ENCODE results near the gene LMNTD2.
"Not testable (repeated sequence)": the region's sequence is repeated elsewhere in the genome, so short reads cannot be mapped to it uniquely, and the experiment has no call there.

Gene LMNTD2

DNA sequence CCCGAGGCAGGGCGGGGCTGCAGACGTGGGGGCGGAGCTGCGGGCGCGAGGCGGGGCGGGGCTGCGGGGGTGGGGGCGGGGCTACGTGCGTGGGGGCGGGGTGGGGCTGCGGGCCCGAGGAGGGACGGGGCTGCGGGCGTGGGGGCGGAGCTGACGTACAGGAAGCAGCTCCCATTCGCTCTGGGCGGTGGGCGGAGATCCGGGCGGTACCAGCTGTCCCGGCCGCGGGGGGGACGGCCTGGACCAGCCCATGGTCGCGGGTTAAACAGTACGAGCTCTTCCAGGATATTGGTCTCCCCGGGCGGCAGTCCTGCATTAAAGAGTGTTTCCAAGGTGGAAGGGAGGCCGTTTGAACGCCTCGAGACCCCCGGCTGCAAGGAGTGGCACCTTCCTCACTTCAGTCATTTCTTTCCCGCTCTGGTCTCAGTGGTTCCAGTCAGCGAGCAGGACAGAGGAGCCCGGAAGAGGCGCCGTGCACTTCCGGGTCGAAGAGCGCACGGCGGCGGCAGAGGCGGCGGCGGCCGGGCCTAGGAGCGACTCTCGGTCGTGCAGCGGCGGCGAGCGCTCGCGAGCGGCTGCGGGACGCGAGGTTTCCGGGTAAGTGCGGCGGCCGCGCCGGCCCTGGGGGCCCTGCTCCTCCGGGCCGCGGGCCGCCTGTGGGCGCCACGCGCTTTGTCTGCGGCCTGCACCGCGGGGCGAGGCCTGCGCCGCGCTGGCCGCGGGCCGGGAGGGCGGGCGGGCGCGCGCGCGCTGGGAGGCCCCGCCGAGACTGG lies 15.6 kb upstream of the LMNTD2 start, which contains the start of gene PHRF1:
TSS of gene PHRF1 (plus strand) at position 475 of the 773 bp plus-strand sequence. CDS start 5,043 bp downstream, outside the sequence.
- 0 to 1% methylated on average over 23 to 51 of the region's 99 CpGs for WGBS, 2 experiments (ENCODE audit: insufficient coverage in 2 of 2)
- Histone ChIP-seq H3K4me3 (ENCODE audit: extremely low read depth, insufficient read depth, low read length, poor library complexity, severe bottlenecking) (peak within 1 kb of the TSS; percentile 89), H3K4me1 (ENCODE audit: control insufficient read depth, insufficient read depth, low read length, poor library complexity, severe bottlenecking) (peaks cover 38% of the 10 kb centered on the region), H3K36me3 (ENCODE audit: control insufficient read depth, insufficient read depth, low read length) (peaks cover 20% of the 10 kb centered on the region), H3K27ac (ENCODE audit: low read depth, low read length, severe bottlenecking) (peak within 1 kb of the TSS; percentile 98), H3K9me3 (ENCODE audit: control insufficient read depth, low read length) (no peaks in the 10 kb centered on the region)

DNA sequence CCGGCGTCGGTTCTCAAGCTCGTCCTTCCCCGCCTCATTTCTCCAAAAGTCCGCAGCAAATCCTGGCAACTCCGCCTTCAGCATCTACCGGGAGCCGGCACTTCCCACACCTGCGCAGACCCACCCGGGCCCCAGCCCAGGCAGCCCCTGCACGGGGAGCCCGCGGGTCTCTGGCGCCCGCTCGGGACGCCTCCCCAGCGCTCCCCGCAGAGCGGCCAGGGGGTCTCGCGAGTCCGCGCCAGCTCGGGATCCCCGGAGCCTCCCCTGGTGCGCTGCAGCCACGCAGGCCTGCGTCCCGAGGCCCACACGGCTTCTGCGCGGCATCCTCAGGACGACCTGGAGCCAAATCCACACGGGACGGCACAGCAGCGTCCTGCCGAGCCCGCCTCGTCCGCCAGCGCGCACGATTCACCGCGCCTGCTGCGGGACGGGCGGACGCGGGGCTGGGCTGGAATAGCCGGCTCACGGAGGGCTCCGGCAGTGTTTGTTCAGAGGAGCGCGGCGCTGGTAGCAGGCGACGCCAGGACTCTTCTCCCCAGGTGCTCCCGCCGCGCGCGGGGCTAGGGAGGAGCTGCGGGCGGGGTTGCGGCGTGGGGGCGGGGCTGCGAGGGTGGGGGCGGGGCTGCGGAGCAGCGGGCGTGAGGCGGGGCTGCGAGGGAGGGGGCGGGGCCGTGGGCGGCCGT lies 14.9 kb upstream of the LMNTD2 start:
- no peaks in the 10 kb centered on the region for H3K9me3 ChIP-seq (ENCODE audit: control insufficient read depth, low read length)
- H3K4me3 ChIP-seq (ENCODE audit: extremely low read depth, insufficient read depth, low read length, poor library complexity, severe bottlenecking) = peak overlapping the region; percentile 50
- no peak overlapping the region for H3K27ac ChIP-seq (ENCODE audit: low read depth, low read length, severe bottlenecking)
- WGBS, 2 experiments (ENCODE audit: insufficient coverage in 2 of 2) = 1 to 2% methylated on average over 46 to 47 of the region's 81 CpGs
- peaks cover 38% of the 10 kb centered on the region for H3K4me1 ChIP-seq (ENCODE audit: control insufficient read depth, insufficient read depth, low read length, poor library complexity, severe bottlenecking)
- H3K36me3 ChIP-seq (ENCODE audit: control insufficient read depth, insufficient read depth, low read length) = peaks cover 18% of the 10 kb centered on the region

DNA sequence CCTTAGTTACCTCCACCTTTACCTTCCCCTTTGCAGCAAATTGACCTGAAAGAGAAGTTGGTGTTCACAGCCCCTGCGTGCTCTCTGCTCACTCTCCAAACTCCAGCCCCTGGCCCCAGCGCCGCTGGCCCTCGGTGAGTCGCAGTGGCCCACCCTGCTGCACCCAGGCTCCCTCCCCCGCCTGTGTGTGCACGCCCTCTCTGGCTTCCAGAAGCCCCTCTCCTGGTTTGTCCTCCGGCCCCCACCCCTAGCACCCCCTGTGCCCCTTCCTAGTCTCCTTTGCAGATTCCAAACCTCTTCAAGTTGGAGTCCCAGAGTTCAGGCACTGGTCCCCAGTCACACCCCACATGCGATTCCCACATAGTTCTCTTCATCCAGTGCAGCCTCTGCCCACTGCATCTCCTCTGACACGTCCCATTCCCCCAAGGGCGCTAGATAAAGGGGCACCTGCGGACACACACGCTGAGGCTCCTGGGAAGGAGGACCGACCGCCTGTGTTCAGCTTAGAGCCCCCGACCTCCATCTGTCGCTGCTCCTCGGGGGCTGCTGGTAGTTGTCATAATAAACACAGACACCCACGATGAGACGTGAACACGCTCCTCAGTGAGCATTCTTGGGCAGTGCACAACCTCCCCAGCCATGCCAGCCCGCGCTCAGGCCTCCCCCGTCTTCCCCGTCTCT lies 14.2 kb upstream of the LMNTD2 start:
- Histone ChIP-seq H3K4me1 (ENCODE audit: control insufficient read depth, insufficient read depth, low read length, poor library complexity, severe bottlenecking) (peaks cover 36% of the 10 kb centered on the region), H3K36me3 (ENCODE audit: control insufficient read depth, insufficient read depth, low read length) (peaks cover 15% of the 10 kb centered on the region), H3K4me3 (ENCODE audit: extremely low read depth, insufficient read depth, low read length, poor library complexity, severe bottlenecking) (peak overlapping the region; percentile 50), H3K9me3 (ENCODE audit: control insufficient read depth, low read length) (no peaks in the 10 kb centered on the region), H3K27ac (ENCODE audit: low read depth, low read length, severe bottlenecking) (no peak overlapping the region)
- 15 to 20% methylated on average over 20 to 21 of the region's 25 CpGs for WGBS, 2 experiments (ENCODE audit: insufficient coverage in 2 of 2)

DNA sequence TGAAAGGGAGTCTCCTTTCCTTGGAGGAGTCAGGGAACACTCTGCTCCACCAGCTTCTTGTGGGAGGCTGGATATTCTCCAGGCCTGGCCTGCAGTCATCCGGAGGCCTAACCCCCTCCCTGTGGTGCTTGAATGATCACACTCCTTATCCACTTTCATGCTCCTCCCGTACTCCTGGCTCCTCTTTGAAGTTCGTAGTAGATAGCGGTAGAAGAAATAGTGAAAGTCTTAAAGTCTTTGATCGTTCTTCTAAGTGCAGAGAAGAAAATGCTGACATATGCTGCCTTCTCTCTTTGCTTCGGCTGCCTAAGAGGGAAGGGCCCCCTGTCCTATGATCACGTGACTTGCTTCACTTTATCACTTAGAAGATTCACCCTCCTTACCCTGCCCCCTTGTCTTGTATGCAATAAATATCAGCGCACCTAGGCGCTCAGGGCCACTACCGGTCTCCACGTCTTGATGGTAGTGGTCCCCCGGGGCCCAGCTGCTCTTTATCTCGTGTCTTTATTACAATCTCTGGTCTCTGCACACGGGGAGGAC lies 13.6 kb upstream of the LMNTD2 start:
- peaks cover 14% of the 10 kb centered on the region for H3K36me3 ChIP-seq (ENCODE audit: control insufficient read depth, insufficient read depth, low read length)
- WGBS, 2 experiments (ENCODE audit: insufficient coverage in 2 of 2) = 58 to 66% methylated on average over 10 to 12 of the region's 14 CpGs
- peaks cover 29% of the 10 kb centered on the region for H3K4me1 ChIP-seq (ENCODE audit: control insufficient read depth, insufficient read depth, low read length, poor library complexity, severe bottlenecking)
- H3K27ac ChIP-seq (ENCODE audit: low read depth, low read length, severe bottlenecking); H3K4me3 ChIP-seq (ENCODE audit: extremely low read depth, insufficient read depth, low read length, poor library complexity, severe bottlenecking); H3K9me3 ChIP-seq (ENCODE audit: control insufficient read depth, low read length): not testable (repeated sequence)

DNA sequence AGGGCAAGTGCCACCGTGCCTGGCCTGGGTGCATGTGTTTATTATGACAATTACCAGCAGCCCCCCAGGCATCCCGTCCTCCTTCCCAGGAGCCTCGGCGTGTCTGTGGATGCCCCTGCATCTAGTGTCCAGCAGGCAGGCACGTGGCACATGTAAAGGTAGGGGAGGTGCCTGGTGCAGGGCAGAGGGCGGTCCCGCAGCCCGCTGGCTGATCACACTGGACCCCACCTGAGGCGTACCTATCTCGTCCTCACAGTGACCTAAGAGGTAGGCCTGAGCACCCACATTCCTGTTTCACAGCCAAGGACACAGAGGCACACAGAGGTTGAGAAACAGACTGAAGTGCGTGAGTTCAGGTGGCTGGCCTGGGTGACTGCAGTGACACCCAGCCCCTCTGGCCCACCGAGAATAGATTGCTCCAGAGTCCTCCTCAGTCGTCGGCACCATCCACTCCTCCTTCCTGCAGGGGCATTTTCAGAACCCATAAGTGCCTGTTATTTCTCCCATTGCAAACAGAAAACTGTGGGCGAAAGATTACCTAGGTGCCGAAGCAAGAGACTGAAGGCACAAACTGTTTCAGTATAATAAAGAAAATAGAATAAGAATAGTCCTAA lies 12.7 kb upstream of the LMNTD2 start:
- peaks cover 22% of the 10 kb centered on the region for H3K4me1 ChIP-seq (ENCODE audit: control insufficient read depth, insufficient read depth, low read length, poor library complexity, severe bottlenecking)
- H3K27ac ChIP-seq (ENCODE audit: low read depth, low read length, severe bottlenecking) = no peak overlapping the region
- WGBS, 2 experiments (ENCODE audit: insufficient coverage in 2 of 2) = 93 to 94% methylated on average over 14 of the region's 16 CpGs
- peaks cover 11% of the 10 kb centered on the region for H3K36me3 ChIP-seq (ENCODE audit: control insufficient read depth, insufficient read depth, low read length)
- no peak overlapping the region for H3K4me3 ChIP-seq (ENCODE audit: extremely low read depth, insufficient read depth, low read length, poor library complexity, severe bottlenecking)
- no peaks in the 10 kb centered on the region for H3K9me3 ChIP-seq (ENCODE audit: control insufficient read depth, low read length)

DNA sequence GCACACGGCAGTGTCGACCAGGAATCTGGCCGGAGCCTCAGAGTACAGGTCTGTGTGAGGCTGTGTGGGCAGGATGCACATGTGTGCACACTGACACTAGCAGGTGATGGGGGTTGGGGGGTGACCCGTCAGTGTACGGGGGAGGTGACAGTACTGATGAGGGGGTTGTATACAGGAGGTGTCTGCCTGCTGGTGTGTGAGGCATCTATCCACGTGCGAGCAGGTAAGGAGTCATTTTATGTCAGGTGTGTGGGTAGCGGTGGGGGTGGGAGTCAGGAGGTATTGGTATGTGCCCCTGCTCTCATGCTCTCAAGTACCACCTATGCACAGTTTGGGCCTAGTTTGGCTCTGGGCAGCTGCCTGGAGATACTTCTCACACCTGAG lies 11.3 kb upstream of the LMNTD2 start:
- no peak overlapping the region for H3K27ac ChIP-seq (ENCODE audit: low read depth, low read length, severe bottlenecking)
- WGBS, 2 experiments (ENCODE audit: insufficient coverage in 2 of 2) = 76 to 78% methylated on average over 5 to 8 of the region's 8 CpGs
- H3K9me3 ChIP-seq (ENCODE audit: control insufficient read depth, low read length) = no peaks in the 10 kb centered on the region
- H3K4me3 ChIP-seq (ENCODE audit: extremely low read depth, insufficient read depth, low read length, poor library complexity, severe bottlenecking) = no peak overlapping the region
- H3K36me3 ChIP-seq (ENCODE audit: control insufficient read depth, insufficient read depth, low read length) = no peaks in the 10 kb centered on the region
- H3K4me1 ChIP-seq (ENCODE audit: control insufficient read depth, insufficient read depth, low read length, poor library complexity, severe bottlenecking) = peaks cover 12% of the 10 kb centered on the region

DNA sequence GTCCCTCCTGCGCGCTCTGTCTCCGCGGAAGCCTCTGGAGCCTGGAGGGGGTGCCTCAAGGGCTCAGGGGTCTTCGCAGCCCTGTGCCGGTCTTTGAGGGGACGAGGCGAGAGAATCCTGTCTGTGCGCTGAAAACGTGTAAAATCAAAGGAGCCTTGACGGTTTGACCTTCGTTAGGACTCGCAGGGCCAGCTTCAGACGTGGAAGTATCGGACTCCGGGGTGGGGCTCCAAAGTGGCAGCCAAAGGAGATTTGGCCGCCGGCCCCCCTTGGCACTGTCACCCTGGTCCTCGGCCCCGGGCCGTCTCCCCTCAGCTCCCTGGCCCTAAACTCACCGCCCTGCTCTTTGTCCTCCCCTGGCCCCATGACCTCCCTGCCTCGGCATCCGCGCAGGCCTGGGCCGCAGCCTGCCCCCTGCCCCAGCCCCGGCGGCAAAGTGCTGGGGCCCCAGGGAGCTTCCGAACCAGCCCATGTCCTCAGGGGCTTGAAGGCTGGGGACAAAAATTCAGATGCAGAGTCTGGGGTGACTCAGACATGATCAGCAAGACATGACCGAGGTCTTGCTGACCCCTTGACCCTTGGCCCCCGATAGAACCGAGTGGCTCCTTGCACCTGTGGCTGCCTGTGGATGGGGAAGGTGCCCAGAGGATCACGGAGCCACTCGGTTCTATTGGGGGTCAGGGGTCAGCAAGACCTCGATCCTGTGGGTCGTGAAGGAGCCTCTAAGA lies 8.8 kb upstream of the LMNTD2 start:
- Histone ChIP-seq H3K27ac (ENCODE audit: low read depth, low read length, severe bottlenecking) (no peak overlapping the region), H3K4me1 (ENCODE audit: control insufficient read depth, insufficient read depth, low read length, poor library complexity, severe bottlenecking) (peaks cover 2% of the 10 kb centered on the region), H3K4me3 (ENCODE audit: extremely low read depth, insufficient read depth, low read length, poor library complexity, severe bottlenecking) (peak overlapping the region; percentile 51), H3K36me3 (ENCODE audit: control insufficient read depth, insufficient read depth, low read length) (no peaks in the 10 kb centered on the region), H3K9me3 (ENCODE audit: control insufficient read depth, low read length) (no peaks in the 10 kb centered on the region)
- 60 to 65% methylated on average over 30 to 35 of the region's 36 CpGs for WGBS, 2 experiments (ENCODE audit: insufficient coverage in 2 of 2)

DNA sequence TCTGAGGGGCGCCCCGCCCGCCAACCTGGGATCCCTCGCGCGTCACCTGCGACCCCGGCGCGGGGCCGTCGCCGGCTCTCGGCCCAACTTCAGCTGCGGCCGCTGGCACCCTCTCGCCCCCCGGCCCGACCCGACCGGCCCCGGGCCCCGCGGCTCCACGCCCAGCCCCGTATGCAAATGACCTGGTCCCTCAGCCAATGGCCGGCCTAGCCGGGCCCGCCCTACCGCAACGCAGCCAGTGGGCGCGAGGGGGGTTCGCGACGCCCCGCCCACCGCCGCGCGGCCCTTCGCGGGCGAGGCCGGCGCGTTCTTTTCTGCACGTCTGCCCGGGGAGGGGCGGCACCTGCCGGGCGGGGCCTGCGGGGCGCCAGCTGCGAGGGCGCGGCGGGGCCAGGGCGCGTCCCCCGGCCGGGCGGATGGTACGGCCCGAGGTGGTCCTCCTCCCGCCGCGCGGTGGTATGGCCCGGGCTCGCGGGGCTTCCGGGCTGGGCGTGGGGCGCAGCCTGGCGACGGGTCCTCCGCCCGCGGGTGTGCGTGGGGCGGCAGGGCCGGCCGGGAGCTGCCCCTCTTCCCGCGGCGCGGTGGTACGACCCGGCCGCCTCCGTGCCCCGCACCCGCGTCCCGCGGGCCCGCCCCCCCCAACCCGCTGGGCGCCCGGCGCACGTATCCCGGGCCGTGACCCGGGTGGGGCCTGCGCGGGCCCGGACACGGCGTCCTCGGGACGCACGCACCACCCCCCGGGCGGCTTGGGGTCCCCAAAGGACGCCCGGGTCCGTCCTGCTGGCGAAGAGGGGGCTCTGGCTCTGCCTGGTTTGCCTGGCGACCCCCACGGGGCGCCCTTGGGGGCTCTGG lies 8.0 kb upstream of the LMNTD2 start:
- H3K9me3 ChIP-seq (ENCODE audit: control insufficient read depth, low read length) = no peaks in the 10 kb centered on the region
- no peak overlapping the region for H3K27ac ChIP-seq (ENCODE audit: low read depth, low read length, severe bottlenecking)
- no peaks in the 10 kb centered on the region for H3K4me1 ChIP-seq (ENCODE audit: control insufficient read depth, insufficient read depth, low read length, poor library complexity, severe bottlenecking)
- no peaks in the 10 kb centered on the region for H3K36me3 ChIP-seq (ENCODE audit: control insufficient read depth, insufficient read depth, low read length)
- WGBS, 2 experiments (ENCODE audit: insufficient coverage in 2 of 2) = 2 to 3% methylated on average over 85 to 89 of the region's 123 CpGs
- H3K4me3 ChIP-seq (ENCODE audit: extremely low read depth, insufficient read depth, low read length, poor library complexity, severe bottlenecking) = peak overlapping the region; percentile 51

DNA sequence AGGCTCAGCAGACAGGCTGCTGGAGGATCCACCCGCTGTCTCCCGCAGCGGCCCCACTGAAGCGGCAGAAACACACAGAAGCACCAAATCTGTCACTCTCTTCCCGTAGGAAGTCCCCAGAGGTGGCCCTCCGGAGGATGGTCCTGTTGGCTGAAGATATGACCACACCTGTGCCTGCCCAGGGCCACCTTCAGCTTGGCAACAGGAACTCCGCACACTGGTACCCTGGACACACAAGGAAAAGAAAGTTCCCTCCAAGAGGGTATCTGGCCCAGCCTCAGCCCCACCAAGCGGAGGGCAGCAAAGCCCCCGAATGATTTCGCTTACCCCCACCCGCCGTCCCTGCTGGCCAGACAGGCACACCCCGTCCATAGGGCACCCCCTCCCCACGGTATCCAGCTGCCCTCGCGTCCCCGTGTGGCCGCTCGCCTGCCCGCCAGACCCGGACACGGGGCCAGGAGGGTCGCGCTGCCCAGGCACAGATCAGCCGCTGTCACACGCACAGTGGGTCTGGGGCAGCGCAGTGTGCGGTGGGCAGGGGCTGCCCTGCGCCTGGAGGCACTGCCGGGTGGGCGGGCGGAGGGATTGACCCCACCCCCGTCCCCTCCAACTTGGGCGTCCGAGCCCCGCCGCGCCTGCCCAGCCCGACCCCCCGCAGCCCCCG lies 7.2 kb upstream of the LMNTD2 start:
- 25 to 32% methylated on average over 26 to 31 of the region's 41 CpGs for WGBS, 2 experiments (ENCODE audit: insufficient coverage in 2 of 2)
- no peaks in the 10 kb centered on the region for H3K9me3 ChIP-seq (ENCODE audit: control insufficient read depth, low read length)
- H3K4me1 ChIP-seq (ENCODE audit: control insufficient read depth, insufficient read depth, low read length, poor library complexity, severe bottlenecking) = no peaks in the 10 kb centered on the region
- H3K27ac ChIP-seq (ENCODE audit: low read depth, low read length, severe bottlenecking) = no peak overlapping the region
- H3K4me3 ChIP-seq (ENCODE audit: extremely low read depth, insufficient read depth, low read length, poor library complexity, severe bottlenecking) = peak overlapping the region; percentile 51
- no peaks in the 10 kb centered on the region for H3K36me3 ChIP-seq (ENCODE audit: control insufficient read depth, insufficient read depth, low read length)
